WTC11 (cell line): Measurements from ENCODE around the gene LRRC1. TPM values are rescaled to one million over a fixed set of nuclear protein-coding genes. Genes with fewer than 3 reads are reported as not detected.

Experiments used
- ATAC-seq: fragments of 200-7000 bp; cut with Tn5 transposase; 2 replicates; pipeline ENCODE4 v1.10.0; 2021; ENCODE audit warnings: mild to moderate bottlenecking, moderate library complexity
- CTCF ChIA-PET: fragments of 300-600 bp; sonication (Branson Sonifier 250); formaldehyde crosslinking; loops from one replicate; lab custom pipeline; 2021; ENCODE audit warnings: antibody characterized with exemption; lab: Charles Lee
- POLR2A ChIA-PET: fragments of 350-600 bp; sonication (Branson Sonifier 250); formaldehyde crosslinking; loops from one replicate; lab custom pipeline; 2021; ENCODE audit warnings: antibody characterized with exemption; lab: Charles Lee
- DNase-seq: peaks from one replicate; pipeline ENCODE4 v3.0.0; 2021; ENCODE audit warnings: low spot score
- H3K27ac Mint-ChIP-seq: 2 replicates; pipeline ENCODE4 v1.8.0; 2021; ENCODE audit warnings: mixed read lengths
- H3K27me3 Mint-ChIP-seq: 2 replicates; pipeline ENCODE4 v1.8.0; 2021; ENCODE audit warnings: low read depth, mild to moderate bottlenecking, moderate library complexity, mixed read lengths
- H3K36me3 Mint-ChIP-seq: 2 replicates; pipeline ENCODE4 v1.8.0; 2021; ENCODE audit warnings: mixed read lengths
- H3K4me1 Mint-ChIP-seq: 2 replicates; pipeline ENCODE4 v1.8.0; 2022; ENCODE audit warnings: mixed read lengths
- H3K4me3 Mint-ChIP-seq: 2 replicates; pipeline ENCODE4 v1.8.0; 2021; ENCODE audit warnings: mild to moderate bottlenecking, moderate library complexity, mixed read lengths
- H3K9me3 Mint-ChIP-seq: 2 replicates; pipeline ENCODE4 v1.8.0; 2021; ENCODE audit warnings: mixed read lengths
- AR ChIP-seq: fragments of 250-450 bp; sonication (Bioruptor Pico); IDR thresholded peaks from 2 replicates; pipeline ENCODE4 v1.9.0; 2021; ENCODE audit warnings: mild to moderate bottlenecking
- E2F5 ChIP-seq: sonication (generic); formaldehyde crosslinking; IDR thresholded peaks from 2 replicates; pipeline ENCODE4 v1.8.1; 2022; ENCODE audit warnings: mild to moderate bottlenecking, moderate library complexity, missing genetic modification reagents
- ELF4 ChIP-seq: sonication (generic); formaldehyde crosslinking; IDR thresholded peaks from 2 replicates; pipeline ENCODE4 v1.8.1; 2022; ENCODE audit warnings: low read depth, mild to moderate bottlenecking, moderate library complexity, missing genetic modification reagents
- FOXK1 ChIP-seq: sonication (generic); formaldehyde crosslinking; IDR thresholded peaks from 2 replicates; pipeline ENCODE4 v1.8.0; 2022; ENCODE audit warnings: mild to moderate bottlenecking, moderate library complexity, missing genetic modification reagents
- FOXP4 ChIP-seq: sonication (generic); formaldehyde crosslinking; IDR thresholded peaks from 2 replicates; pipeline ENCODE4 v1.8.0; 2022; ENCODE audit warnings: mild to moderate bottlenecking, missing genetic modification reagents
- HMGXB4 ChIP-seq: sonication (generic); formaldehyde crosslinking; IDR thresholded peaks from 2 replicates; pipeline ENCODE4 v1.8.1; 2023; ENCODE audit warnings: mild to moderate bottlenecking, moderate library complexity, missing genetic modification reagents
- JUN ChIP-seq: sonication (generic); formaldehyde crosslinking; IDR thresholded peaks from 2 replicates; pipeline ENCODE4 v1.8.0; 2023; ENCODE audit warnings: mild to moderate bottlenecking, missing genetic modification reagents
- MYBL2 ChIP-seq: sonication (generic); formaldehyde crosslinking; IDR thresholded peaks from 2 replicates; pipeline ENCODE4 v1.8.1; 2023; ENCODE audit warnings: mild to moderate bottlenecking, moderate library complexity, missing genetic modification reagents
- PRRX2 ChIP-seq: fragments of 250-450 bp; sonication (Bioruptor Pico); IDR thresholded peaks from 2 replicates; pipeline ENCODE4 v1.8.0; 2021; ENCODE audit warnings: mild to moderate bottlenecking
- STAT6 ChIP-seq: sonication (generic); formaldehyde crosslinking; conservative IDR thresholded peaks from 2 replicates; pipeline ENCODE4 v1.8.1; 2023; ENCODE audit warnings: mild to moderate bottlenecking, low read depth, missing genetic modification reagents, moderate library complexity
- TP53 ChIP-seq: sonication (generic); formaldehyde crosslinking; IDR thresholded peaks from 2 replicates; pipeline ENCODE4 v1.8.1; 2023; ENCODE audit warnings: mild to moderate bottlenecking, missing genetic modification reagents
- ZNF263 ChIP-seq: sonication (generic); formaldehyde crosslinking; IDR thresholded peaks from 2 replicates; pipeline ENCODE4 v1.8.1; 2022; ENCODE audit warnings: low read depth, mild to moderate bottlenecking, moderate library complexity, missing genetic modification reagents
- ZNF416 ChIP-seq: fragments of 250-450 bp; sonication (Bioruptor Pico); IDR thresholded peaks from 2 replicates; pipeline ENCODE4 v1.9.0; 2021; ENCODE audit warnings: mild to moderate bottlenecking, inconsistent platforms
- ZNF671 ChIP-seq: fragments of 250-450 bp; sonication (Bioruptor Pico); IDR thresholded peaks from 2 replicates; pipeline ENCODE4 v1.8.0; 2021; ENCODE audit warnings: mild to moderate bottlenecking
- total RNA-seq: library from RNA; stranded (reverse); gene quantifications from 3 replicates; pipeline ENCODE4 v1.2.3, GENCODE V29; 2021

Gene LRRC1
- total RNA-seq, 1 experiment from 2014 or later, result 12.7 TPM

- no peak for TF ChIP-seq STAT6 (CRISPR knock-in tag)
- no peak for TF ChIP-seq ELF4 (CRISPR knock-in tag)
- TF ChIP-seq FOXP4 (CRISPR knock-in tag), result no peak
- no peak for TF ChIP-seq ZNF263
- TF ChIP-seq HMGXB4 (CRISPR knock-in tag), result no peak
- no peak for TF ChIP-seq PRRX2 (CRISPR knock-in tag)
These were observed 62.7 kb downstream of the LRRC1 start (continued) for GRCh38 chr6:53857318-53858094.

- peaks cover 34% of the 10 kb centered on the region for H3K4me1 Mint-ChIP-seq
- DNase-seq (no peak), ATAC-seq (no peak)
- H3K36me3 Mint-ChIP-seq, result no peaks in the 10 kb centered on the region
- ChIA-PET CTCF (no interaction called here), POLR2A (no interaction called here)
- H3K9me3 Mint-ChIP-seq, result no peaks in the 10 kb centered on the region
- H3K4me3 Mint-ChIP-seq, result no peak overlapping the region
- no peak for TF ChIP-seq FOXK1 (CRISPR knock-in tag)
- no peak for TF ChIP-seq STAT6 (CRISPR knock-in tag)
- TF ChIP-seq TP53 (CRISPR knock-in tag), result no peak
- TF ChIP-seq ZNF671 (CRISPR knock-in tag), result no peak
- no peak for TF ChIP-seq ELF4 (CRISPR knock-in tag)
- no peak for TF ChIP-seq AR
- TF ChIP-seq ZNF416 (CRISPR knock-in tag), result no peak
- TF ChIP-seq MYBL2, result no peak
- TF ChIP-seq JUN (CRISPR knock-in tag), result no peak
- no peak for TF ChIP-seq PRRX2 (CRISPR knock-in tag)
- TF ChIP-seq E2F5, result no peak
- H3K27me3 Mint-ChIP-seq, result no peaks in the 10 kb centered on the region
- no peak overlapping the region for H3K27ac Mint-ChIP-seq
These were observed 63.4 kb downstream of the LRRC1 start for GRCh38 chr6:53858196-53858595.
